Prostate gland (tissue), 2 donors: ENCODE results near the gene XRRA1. TPM values are rescaled to one million over a fixed set of nuclear protein-coding genes. Genes with fewer than 3 reads are reported as not detected.

ENCODE experiments used
- DNase-seq: peaks from one replicate; pipeline ENCODE4 v3.0.0-alpha.2; 2019; ENCODE audit warnings: low spot score
- H3K27ac ChIP-seq, 2 donors: fragments of 200-600 bp; sonication (generic); 2 replicates each; pipeline ENCODE4 v1.5.1; 2017 to 2019
- H3K27me3 ChIP-seq: fragments of 200-600 bp; sonication (generic); replicated peaks from 2 replicates; pipeline ENCODE4 v1.5.1; 2019; ENCODE audit not compliant: insufficient read depth
- H3K36me3 ChIP-seq, 2 donors: fragments of 200-600 bp; sonication (generic); 1 replicate in 1 of 2; 2 replicates in 1 of 2; pipeline versions ENCODE4 v1.5.1 to v1.8.1; 2017 to 2019
- H3K4me1 ChIP-seq: fragments of 200-600 bp; sonication (generic); replicated peaks from 2 replicates; pipeline ENCODE4 v1.5.1; 2019
- H3K4me3 ChIP-seq, 2 donors: fragments of 200-600 bp; sonication (generic); 2 replicates each; pipeline ENCODE4 v1.5.1; 2017 to 2019
- H3K9me3 ChIP-seq: fragments of 200-600 bp; sonication (generic); 2 replicates; pipeline ENCODE4 v1.5.1; 2017
- CTCF ChIP-seq, 4 experiments: fragments of 200-600 bp in 2 of 4; fragments of 450-650 bp in 2 of 4; sonication (generic) in 2 of 4; IDR thresholded peaks; 1 replicate in 3 of 4; 2 replicates in 1 of 4; pipeline ENCODE4 v1.5.1; 2016 to 2019; ENCODE audit warnings: antibody characterized with exemption in 4 of 4, mild to moderate bottlenecking in 2 of 4, moderate library complexity in 2 of 4
- POLR2A ChIP-seq: fragments of 450-650 bp; IDR thresholded peaks from one replicate; pipeline ENCODE4 v1.6.1; 2016; ENCODE audit warnings: antibody characterized with exemption, mild to moderate bottlenecking
- POLR2AphosphoS5 ChIP-seq: sonication (generic); formaldehyde crosslinking; IDR thresholded peaks from one replicate; pipeline ENCODE4 v1.6.1; 2017; ENCODE audit warnings: antibody characterized with exemption
- WGBS: methylation state at CpG from one replicate; pipeline ENCODE4 v1.1.5; 2018; 5-methylcytosine and 5-hydroxymethylcytosine counted together
- intact Hi-C: fragments of 100-400 bp; cut with DNase I; formaldehyde crosslinking; loops from one replicate; pipeline ENCODE4 v1.14.2; 2022
- total RNA-seq, 2 donors: library from RNA; depleted of rRNA; stranded (reverse); fragments of >200 nt; gene quantifications; one replicate each; pipeline ENCODE4 v1.1.0, GENCODE V29; 2016

XRRA1 gene
- total RNA-seq, 2 donors from 2014 or later: 16.2 to 52.1 TPM

- no peak for DNase-seq
- Histone ChIP-seq H3K4me1 (no peaks in the 10 kb centered on the region), H3K4me3 (no peak overlapping the region), H3K36me3 (no peaks in the 10 kb centered on the region), H3K27me3 (no peaks in the 10 kb centered on the region), H3K27ac (no peak overlapping the region), H3K9me3 (no peaks in the 10 kb centered on the region)
- 92% methylated on average over 4 of the region's 4 CpGs for WGBS
- intact Hi-C loops: no loop called here
- no peak for TF ChIP-seq POLR2AphosphoS5
- TF ChIP-seq CTCF (IDR thresholded peaks at IDR 0.05): no peak
- TF ChIP-seq POLR2A: no peak
Measured at GRCh38 chr11:74853223-74853622, 95.7 kb downstream of the XRRA1 start.

- Histone ChIP-seq H3K4me3 (no peak overlapping the region), H3K36me3 (no peaks in the 10 kb centered on the region), H3K27me3 (no peaks in the 10 kb centered on the region), H3K4me1 (no peaks in the 10 kb centered on the region), H3K27ac (no peak overlapping the region), H3K9me3 (no peaks in the 10 kb centered on the region)
- 68% methylated on average over 7 of the region's 7 CpGs for WGBS
- intact Hi-C loops: no loop called here
- TF ChIP-seq POLR2A (no peak), POLR2AphosphoS5 (no peak)
- DNase-seq: no peak
Measured at GRCh38 chr11:74849525-74850391, 99.1 kb downstream of the XRRA1 start.

DNA sequence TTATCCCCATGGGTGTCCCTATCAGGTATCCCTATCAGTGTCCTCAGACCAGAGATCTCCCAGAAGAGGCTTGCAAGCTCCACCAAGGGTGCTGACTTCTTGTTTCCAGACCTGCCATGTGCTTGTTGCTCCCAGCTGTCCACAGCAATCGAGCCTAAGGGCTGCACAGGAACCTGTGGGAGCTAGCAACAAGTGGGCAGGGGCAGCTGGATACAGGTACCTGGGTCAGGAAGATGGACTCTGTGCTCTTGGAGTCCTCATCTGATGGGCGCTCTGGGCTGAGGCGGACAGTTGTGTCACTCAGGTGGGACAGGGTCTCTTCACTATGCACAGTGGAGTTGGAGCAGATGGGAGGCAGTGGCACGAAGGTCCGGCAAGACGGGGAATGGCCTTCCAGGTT is 101.0 kb downstream of the XRRA1 start:
- H3K9me3 ChIP-seq: no peaks in the 10 kb centered on the region
- intact Hi-C loops: no loop called here
- no peak for DNase-seq
- no peaks in the 10 kb centered on the region for H3K27me3 ChIP-seq
- TF ChIP-seq CTCF (IDR thresholded peaks at IDR 0.05): no peak
- TF ChIP-seq POLR2A: no peak
- no peak for TF ChIP-seq POLR2AphosphoS5
- WGBS: 97% methylated on average over 6 of the region's 6 CpGs
- no peak overlapping the region for H3K27ac ChIP-seq
- no peaks in the 10 kb centered on the region for H3K36me3 ChIP-seq
- no peak overlapping the region for H3K4me3 ChIP-seq
- no peaks in the 10 kb centered on the region for H3K4me1 ChIP-seq

DNA sequence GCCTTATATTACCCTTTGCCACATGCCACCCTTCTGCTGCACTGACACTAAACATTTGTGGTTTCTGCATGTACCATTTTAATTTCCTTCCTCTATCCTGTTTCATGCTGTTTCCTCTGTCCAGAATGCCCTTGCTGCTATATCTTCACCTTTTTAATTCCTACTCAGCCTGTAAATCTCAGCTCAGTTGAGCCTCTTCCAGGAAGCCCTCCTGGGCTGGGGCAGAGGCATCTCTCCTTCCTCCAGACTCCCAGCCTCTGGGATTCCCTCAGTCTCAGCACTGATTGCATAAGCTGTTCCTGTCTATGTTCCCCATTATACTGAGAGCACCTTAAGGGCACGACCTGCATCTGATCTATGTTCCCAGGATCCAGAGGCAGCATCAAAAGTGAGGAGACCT is 101.5 kb downstream of the XRRA1 start:
- intact Hi-C loops: no loop called here
- Histone ChIP-seq H3K4me3 (no peak overlapping the region), H3K27ac (no peak overlapping the region), H3K36me3 (no peaks in the 10 kb centered on the region), H3K9me3 (no peaks in the 10 kb centered on the region), H3K4me1 (no peaks in the 10 kb centered on the region), H3K27me3 (no peaks in the 10 kb centered on the region)
- TF ChIP-seq CTCF (IDR thresholded peaks at IDR 0.05) (no peak), POLR2AphosphoS5 (no peak), POLR2A (no peak)
- DNase-seq: no peak
- WGBS: 83% methylated on average over 1 of the region's 1 CpG

GRCh38 chr11:74846770-74847169 is 102.1 kb downstream of the XRRA1 start:
- TF ChIP-seq POLR2A (no peak), CTCF (IDR thresholded peaks at IDR 0.05) (no peak)
- intact Hi-C loops: no loop called here
- Histone ChIP-seq H3K36me3 (no peaks in the 10 kb centered on the region), H3K27me3 (no peaks in the 10 kb centered on the region), H3K27ac (no peak overlapping the region), H3K4me3 (no peak overlapping the region), H3K4me1 (no peaks in the 10 kb centered on the region), H3K9me3 (no peaks in the 10 kb centered on the region)
- no peak for DNase-seq
- 88% methylated on average over 2 of the region's 2 CpGs for WGBS
